Mesendoderm (in vitro differentiated cells): ENCODE measurements around the gene HIVEP1.
"Not testable (repeated sequence)": the region's sequence is repeated elsewhere in the genome, so short reads cannot be mapped to it uniquely, and the experiment has no call there.

ENCODE experiments used
- DNase-seq: peaks from one replicate; pipeline ENCODE4 v3.0.0; 2013
- H2AK5ac ChIP-seq: 2 replicates; pipeline ENCODE4 v1.6.1; 2013; ENCODE audit warnings: low read length, inconsistent platforms
- H2BK120ac ChIP-seq: 2 replicates; pipeline ENCODE4 v1.6.1; 2013; ENCODE audit warnings: low read depth, mild to moderate bottlenecking, low read length, moderate library complexity, mixed read lengths
- H2BK15ac ChIP-seq: replicated peaks from 2 replicates; pipeline ENCODE4 v1.6.1; 2013; ENCODE audit warnings: low read depth, mild to moderate bottlenecking, moderate library complexity
- H2BK5ac ChIP-seq: 2 replicates; pipeline ENCODE4 v1.6.1; 2013; ENCODE audit warnings: low read length, inconsistent platforms
- H3K18ac ChIP-seq: 2 replicates; pipeline ENCODE4 v1.6.1; 2013; ENCODE audit warnings: mild to moderate bottlenecking, low read length, mixed read lengths
- H3K23ac ChIP-seq: one replicate; pipeline ENCODE4 v1.6.1; 2013; ENCODE audit warnings: low read length
- H3K27ac ChIP-seq: 2 replicates; pipeline ENCODE4 v1.5.1; 2013; ENCODE audit warnings: low read depth, mild to moderate bottlenecking, inconsistent platforms, low read length, moderate library complexity
- H3K27me3 ChIP-seq: 2 replicates; pipeline ENCODE4 v1.6.1; 2013; ENCODE audit warnings: low read length, control low read depth, mild to moderate bottlenecking, inconsistent platforms; ENCODE audit not compliant: insufficient read depth, poor library complexity
- H3K36me3 ChIP-seq: 2 replicates; pipeline ENCODE4 v1.6.1; 2013; ENCODE audit warnings: low read length, inconsistent platforms; ENCODE audit not compliant: control insufficient read depth, insufficient read depth
- H3K4ac ChIP-seq: one replicate; pipeline ENCODE4 v1.6.1; 2013; ENCODE audit warnings: low read depth, mild to moderate bottlenecking, low read length, moderate library complexity
- H3K4me1 ChIP-seq: 2 replicates; pipeline ENCODE4 v1.6.1; 2013; ENCODE audit warnings: low read depth, low read length, inconsistent platforms; ENCODE audit not compliant: control insufficient read depth
- H3K4me2 ChIP-seq: 2 replicates; pipeline ENCODE4 v1.6.1; 2013; ENCODE audit warnings: low read length
- H3K4me3 ChIP-seq: 2 replicates; pipeline ENCODE4 v1.5.1; 2013; ENCODE audit warnings: mild to moderate bottlenecking, low read length
- H3K56ac ChIP-seq: one replicate; pipeline ENCODE4 v1.6.1; 2013; ENCODE audit warnings: low read length
- H3K79me1 ChIP-seq: 2 replicates; pipeline ENCODE4 v1.6.1; 2013; ENCODE audit warnings: low read length, inconsistent platforms
- H3K79me2 ChIP-seq: 2 replicates; pipeline ENCODE4 v1.6.1; 2013; ENCODE audit warnings: mild to moderate bottlenecking, low read length; ENCODE audit not compliant: control insufficient read depth, insufficient read depth
- H3K9ac ChIP-seq: 2 replicates; pipeline ENCODE4 v1.6.1; 2013; ENCODE audit warnings: low read length, inconsistent platforms
- H4K5ac ChIP-seq: one replicate; pipeline ENCODE4 v1.6.1; 2013; ENCODE audit warnings: low read length
- H4K8ac ChIP-seq: one replicate; pipeline ENCODE4 v1.6.1; 2013; ENCODE audit warnings: low read depth, mild to moderate bottlenecking, control low read depth, low read length, moderate library complexity
- WGBS: extraction: QIAGEN DNeasy Blood & Tissue Kit; methylation state at CpG from one replicate; pipeline ENCODE4 v1.1.7; 2013; ENCODE audit warnings: low lambda C conversion rate, missing lambda C conversion rate; ENCODE audit not compliant: insufficient coverage; ENCODE audit errors: extremely low coverage; 5-methylcytosine and 5-hydroxymethylcytosine counted together

The HIVEP1 gene

GRCh38 chr6:12150812-12151432, 138.8 kb downstream of the HIVEP1 start:
- no peak overlapping the region for H3K4ac ChIP-seq
- H4K5ac ChIP-seq = no peak overlapping the region
- peak; percentile 66 for DNase-seq
- H3K79me1 ChIP-seq = no peaks in the 10 kb centered on the region
- H2BK120ac ChIP-seq = no peak overlapping the region
- no peak overlapping the region for H3K4me2 ChIP-seq
- no peak overlapping the region for H3K56ac ChIP-seq
- no peak overlapping the region for H3K23ac ChIP-seq
- H3K4me1 ChIP-seq = no peaks in the 10 kb centered on the region
- H3K4me3 ChIP-seq = no peak overlapping the region
- no peak overlapping the region for H3K9ac ChIP-seq
- no peak overlapping the region for H3K27ac ChIP-seq
- no peak overlapping the region for H3K18ac ChIP-seq
- no peaks in the 10 kb centered on the region for H3K79me2 ChIP-seq
- no peak overlapping the region for H2BK5ac ChIP-seq
- no peak overlapping the region for H2AK5ac ChIP-seq
- H3K27me3 ChIP-seq = no peaks in the 10 kb centered on the region
- H3K36me3 ChIP-seq = no peaks in the 10 kb centered on the region
- WGBS = no CpG with 5 or more reads among the region's 7 CpGs
- no peak overlapping the region for H2BK15ac ChIP-seq
- no peak overlapping the region for H4K8ac ChIP-seq

DNA sequence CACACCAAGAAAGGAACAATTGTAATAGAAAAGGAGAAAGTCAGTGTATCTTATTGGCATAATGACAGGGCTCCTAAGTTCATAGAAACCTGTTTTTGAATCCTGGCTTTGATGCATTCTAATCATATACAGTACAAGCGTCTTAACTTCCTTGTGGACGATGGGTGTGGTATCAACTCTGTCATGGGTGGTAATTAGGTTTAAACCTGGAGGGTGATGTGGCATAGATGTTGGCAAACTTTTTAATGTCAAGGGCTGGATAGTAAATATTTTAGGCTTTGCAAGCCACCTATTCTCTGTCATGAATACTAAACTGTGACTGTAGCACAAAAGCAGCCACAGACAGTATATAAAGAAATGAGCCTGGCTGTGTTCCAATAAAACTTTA, 139.3 kb downstream of the HIVEP1 start:
- Histone ChIP-seq H2BK15ac (no peak overlapping the region), H3K4me3 (no peak overlapping the region), H3K18ac (no peak overlapping the region), H3K79me1 (no peaks in the 10 kb centered on the region), H3K27me3 (no peaks in the 10 kb centered on the region), H3K9ac (no peak overlapping the region), H3K4me1 (no peaks in the 10 kb centered on the region), H3K79me2 (no peaks in the 10 kb centered on the region), H3K4ac (no peak overlapping the region), H2BK5ac (no peak overlapping the region), H4K5ac (no peak overlapping the region), H3K23ac (no peak overlapping the region), H2BK120ac (no peak overlapping the region), H4K8ac (no peak overlapping the region), H3K27ac (no peak overlapping the region), H3K56ac (no peak overlapping the region), H2AK5ac (no peak overlapping the region), H3K4me2 (no peak overlapping the region), H3K36me3 (no peaks in the 10 kb centered on the region)
- no CpG with 5 or more reads among the region's 2 CpGs for WGBS
- DNase-seq = no peak

DNA sequence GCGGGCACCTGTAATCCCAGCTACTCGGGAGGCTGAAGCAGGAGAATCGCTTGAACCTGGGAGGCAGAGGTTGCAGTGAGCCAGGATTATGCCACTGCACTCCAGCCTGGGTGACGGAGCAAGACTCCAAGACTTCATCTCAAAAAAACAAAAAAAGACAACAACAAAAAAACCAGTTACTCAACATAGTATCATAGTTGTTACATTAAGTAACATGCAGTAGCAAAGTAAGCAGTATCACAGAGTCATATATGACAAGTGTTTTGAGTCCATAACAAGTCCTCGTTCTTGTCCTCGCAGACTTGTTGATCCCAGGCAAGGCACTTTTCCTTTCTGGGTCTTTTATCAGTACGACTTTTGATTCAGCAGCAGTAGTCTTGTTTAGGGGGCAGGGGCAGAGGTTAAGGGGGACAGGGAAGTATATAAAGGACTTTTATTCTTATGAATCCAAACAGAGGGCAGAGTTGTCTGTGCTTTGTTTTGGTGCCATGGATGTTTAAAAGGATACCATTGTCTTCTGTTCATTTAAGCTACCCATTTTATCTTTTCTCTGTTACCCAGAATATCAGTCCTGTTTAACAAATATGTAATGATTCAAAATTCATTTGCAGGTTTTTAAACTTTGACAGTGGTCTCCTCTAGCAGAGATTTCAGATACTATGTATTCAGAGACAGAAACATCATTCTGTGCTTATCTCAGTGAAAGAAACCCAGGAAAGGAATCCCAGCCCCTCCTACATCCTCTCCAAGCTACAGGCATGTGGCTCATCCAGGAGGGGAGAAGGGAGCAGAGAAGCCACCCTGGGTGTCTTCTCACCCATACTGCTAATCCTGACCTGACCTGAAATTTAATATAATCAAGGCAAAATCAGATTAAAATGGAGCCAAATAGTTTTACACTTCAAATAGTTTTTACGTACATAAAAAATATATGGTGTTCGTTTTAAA, 140.2 kb downstream of the HIVEP1 start:
- no peak overlapping the region for H2BK120ac ChIP-seq

GRCh38 chr6:12155769-12156168, 143.7 kb downstream of the HIVEP1 start:
- H3K4me2 ChIP-seq, H4K5ac ChIP-seq, H3K9ac ChIP-seq, H3K18ac ChIP-seq, H3K23ac ChIP-seq, H2BK5ac ChIP-seq, H3K27me3 ChIP-seq, H3K56ac ChIP-seq, H2BK15ac ChIP-seq, H2BK120ac ChIP-seq, H3K4me1 ChIP-seq, H3K27ac ChIP-seq, H3K4ac ChIP-seq, H3K79me2 ChIP-seq, H4K8ac ChIP-seq, DNase-seq, H3K36me3 ChIP-seq, H3K79me1 ChIP-seq, H3K4me3 ChIP-seq, H2AK5ac ChIP-seq: not testable (repeated sequence)
- no CpG with 5 or more reads among the region's 2 CpGs for WGBS

More for the DNA sequence above, 140.2 kb downstream of the HIVEP1 start:
- peak overlapping the region; percentile 70 for H3K18ac ChIP-seq
- no peak overlapping the region for H3K4me2 ChIP-seq
- DNase-seq = peak; percentile 76
- no peaks in the 10 kb centered on the region for H3K79me1 ChIP-seq
- no CpG with 5 or more reads among the region's 9 CpGs for WGBS
- no peak overlapping the region for H2BK5ac ChIP-seq
- no peaks in the 10 kb centered on the region for H3K36me3 ChIP-seq
- no peak overlapping the region for H3K27ac ChIP-seq
- H3K56ac ChIP-seq = no peak overlapping the region
- H4K8ac ChIP-seq = no peak overlapping the region
- H3K4ac ChIP-seq = no peak overlapping the region
- no peak overlapping the region for H3K4me3 ChIP-seq
- H3K4me1 ChIP-seq = no peaks in the 10 kb centered on the region
- H3K79me2 ChIP-seq = no peaks in the 10 kb centered on the region
- no peak overlapping the region for H4K5ac ChIP-seq
- no peak overlapping the region for H3K9ac ChIP-seq
- H3K23ac ChIP-seq = no peak overlapping the region
- no peak overlapping the region for H2BK15ac ChIP-seq
- no peak overlapping the region for H2AK5ac ChIP-seq
- no peaks in the 10 kb centered on the region for H3K27me3 ChIP-seq

- Histone ChIP-seq H3K36me3 (no peaks in the 10 kb centered on the region), H3K4me1 (no peaks in the 10 kb centered on the region), H3K27me3 (no peaks in the 10 kb centered on the region), H4K8ac (no peak overlapping the region), H3K18ac (no peak overlapping the region), H2AK5ac (no peak overlapping the region), H3K4ac (no peak overlapping the region), H4K5ac (no peak overlapping the region), H3K79me2 (no peaks in the 10 kb centered on the region), H3K4me3 (no peak overlapping the region), H3K56ac (no peak overlapping the region), H3K23ac (no peak overlapping the region), H3K9ac (no peak overlapping the region), H3K4me2 (no peak overlapping the region), H2BK15ac (no peak overlapping the region), H2BK120ac (no peak overlapping the region), H2BK5ac (no peak overlapping the region), H3K27ac (no peak overlapping the region), H3K79me1 (peaks cover 2% of the 10 kb centered on the region)
- DNase-seq = no peak
- WGBS = 100% methylated on average over 7 of the region's 16 CpGs
Measured at GRCh38 chr6:12158686-12159415, 146.7 kb downstream of the HIVEP1 start.
